ENCODE results near the gene BHLHA9.

BHLHA9 gene

GRCh38 chr17:1272701-1273100 is 2.5 kb downstream of the BHLHA9 start:
- TF ChIP-seq SIN3A (IDR thresholded peaks at IDR 0.05; ENCODE audit: borderline replicate concordance, insufficient read depth, low read length), result no peak
- no peak for TF ChIP-seq POLR2AphosphoS5 (IDR thresholded peaks at IDR 0.05; ENCODE audit: low read depth, low read length)
- no peak for TF ChIP-seq TAF1 (IDR thresholded peaks at IDR 0.05; ENCODE audit: borderline replicate concordance, insufficient read depth, low read length)
- TF ChIP-seq, protein P1, sequence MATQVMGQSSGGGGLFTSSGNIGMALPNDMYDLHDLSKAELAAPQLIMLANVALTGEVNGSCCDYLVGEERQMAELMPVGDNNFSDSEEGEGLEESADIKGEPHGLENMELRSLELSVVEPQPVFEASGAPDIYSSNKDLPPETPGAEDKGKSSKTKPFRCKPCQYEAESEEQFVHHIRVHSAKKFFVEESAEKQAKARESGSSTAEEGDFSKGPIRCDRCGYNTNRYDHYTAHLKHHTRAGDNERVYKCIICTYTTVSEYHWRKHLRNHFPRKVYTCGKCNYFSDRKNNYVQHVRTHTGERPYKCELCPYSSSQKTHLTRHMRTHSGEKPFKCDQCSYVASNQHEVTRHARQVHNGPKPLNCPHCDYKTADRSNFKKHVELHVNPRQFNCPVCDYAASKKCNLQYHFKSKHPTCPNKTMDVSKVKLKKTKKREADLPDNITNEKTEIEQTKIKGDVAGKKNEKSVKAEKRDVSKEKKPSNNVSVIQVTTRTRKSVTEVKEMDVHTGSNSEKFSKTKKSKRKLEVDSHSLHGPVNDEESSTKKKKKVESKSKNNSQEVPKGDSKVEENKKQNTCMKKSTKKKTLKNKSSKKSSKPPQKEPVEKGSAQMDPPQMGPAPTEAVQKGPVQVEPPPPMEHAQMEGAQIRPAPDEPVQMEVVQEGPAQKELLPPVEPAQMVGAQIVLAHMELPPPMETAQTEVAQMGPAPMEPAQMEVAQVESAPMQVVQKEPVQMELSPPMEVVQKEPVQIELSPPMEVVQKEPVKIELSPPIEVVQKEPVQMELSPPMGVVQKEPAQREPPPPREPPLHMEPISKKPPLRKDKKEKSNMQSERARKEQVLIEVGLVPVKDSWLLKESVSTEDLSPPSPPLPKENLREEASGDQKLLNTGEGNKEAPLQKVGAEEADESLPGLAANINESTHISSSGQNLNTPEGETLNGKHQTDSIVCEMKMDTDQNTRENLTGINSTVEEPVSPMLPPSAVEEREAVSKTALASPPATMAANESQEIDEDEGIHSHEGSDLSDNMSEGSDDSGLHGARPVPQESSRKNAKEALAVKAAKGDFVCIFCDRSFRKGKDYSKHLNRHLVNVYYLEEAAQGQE (IDR thresholded peaks at IDR 0.05; ENCODE audit: insufficient read depth in 1 of 2, low read depth in 2 of 2, low read length in 2 of 2), result no peak
- no peak for TF ChIP-seq FOXP2 (optimal IDR thresholded peaks at IDR 0.05; ENCODE audit: borderline replicate concordance, extremely low read depth, extremely low read length, insufficient read depth)

GRCh38 chr17:1273492-1274244 is 3.4 kb downstream of the BHLHA9 start:
- TF ChIP-seq SIN3A (IDR thresholded peaks at IDR 0.05; ENCODE audit: borderline replicate concordance, insufficient read depth, low read length) (no peak), FOXP2 (optimal IDR thresholded peaks at IDR 0.05; ENCODE audit: borderline replicate concordance, extremely low read depth, extremely low read length, insufficient read depth) (no peak), POLR2AphosphoS5 (IDR thresholded peaks at IDR 0.05; ENCODE audit: low read depth, low read length) (no peak), TAF1 (IDR thresholded peaks at IDR 0.05; ENCODE audit: borderline replicate concordance, insufficient read depth, low read length) (no peak)
- TF ChIP-seq, protein P1 (IDR thresholded peaks at IDR 0.05; ENCODE audit: insufficient read depth in 1 of 2, low read depth in 2 of 2, low read length in 2 of 2), result no peak

GRCh38 chr17:1274245-1274608 is 4.0 kb downstream of the BHLHA9 start:
- TF ChIP-seq TAF1 (IDR thresholded peaks at IDR 0.05; ENCODE audit: borderline replicate concordance, insufficient read depth, low read length) (no peak), POLR2AphosphoS5 (IDR thresholded peaks at IDR 0.05; ENCODE audit: low read depth, low read length) (no peak), SIN3A (IDR thresholded peaks at IDR 0.05; ENCODE audit: borderline replicate concordance, insufficient read depth, low read length) (no peak), FOXP2 (optimal IDR thresholded peaks at IDR 0.05; ENCODE audit: borderline replicate concordance, extremely low read depth, extremely low read length, insufficient read depth) (no peak)
- TF ChIP-seq, protein P1 (IDR thresholded peaks at IDR 0.05; ENCODE audit: insufficient read depth in 1 of 2, low read depth in 2 of 2, low read length in 2 of 2), result no peak

DNA sequence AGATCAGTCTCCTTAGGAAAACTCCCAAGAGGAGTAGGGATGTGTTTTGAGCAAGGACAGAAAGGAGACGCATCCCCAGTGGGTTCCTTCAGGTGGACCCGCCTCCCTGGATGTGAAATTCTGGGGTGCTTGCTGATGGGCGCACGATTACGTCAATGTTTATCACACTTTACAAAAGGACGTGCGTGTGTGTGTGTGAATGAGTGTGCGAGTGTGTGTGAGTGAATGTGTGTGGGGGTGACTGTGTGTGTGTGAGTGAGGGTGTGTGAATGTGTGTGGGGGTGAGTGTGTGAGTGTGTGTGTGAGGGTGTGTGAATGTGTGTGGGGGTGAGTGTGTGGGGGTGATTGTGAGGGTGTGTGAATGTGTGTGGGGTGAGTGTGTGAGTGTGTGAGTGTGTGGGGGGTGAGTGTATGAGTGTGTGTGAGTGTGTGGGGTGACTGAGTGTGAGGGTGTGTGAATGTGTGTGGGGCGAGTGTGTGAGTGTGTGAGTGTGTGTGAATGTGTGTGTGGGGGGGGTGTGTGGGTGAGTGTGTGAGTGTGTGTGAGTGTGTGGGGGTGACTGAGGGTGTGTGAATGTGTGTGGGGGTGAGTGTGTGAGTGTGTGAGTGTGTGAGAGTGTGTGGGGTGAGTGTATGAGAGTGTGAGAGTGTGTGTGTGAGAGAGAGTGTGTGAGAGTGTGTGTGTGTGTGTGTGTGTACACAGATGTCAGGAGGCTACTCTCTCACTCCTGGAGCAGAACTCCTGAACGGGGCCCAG is 5.1 kb downstream of the BHLHA9 start:
- TF ChIP-seq FOXP2 (optimal IDR thresholded peaks at IDR 0.05; ENCODE audit: borderline replicate concordance, extremely low read depth, extremely low read length, insufficient read depth) (no peak), POLR2AphosphoS5 (IDR thresholded peaks at IDR 0.05; ENCODE audit: low read depth, low read length) (no peak), TAF1 (IDR thresholded peaks at IDR 0.05; ENCODE audit: borderline replicate concordance, insufficient read depth, low read length) (no peak), SIN3A (IDR thresholded peaks at IDR 0.05; ENCODE audit: borderline replicate concordance, insufficient read depth, low read length) (no peak)
- TF ChIP-seq, protein P1 (IDR thresholded peaks at IDR 0.05; ENCODE audit: insufficient read depth in 1 of 2, low read depth in 2 of 2, low read length in 2 of 2), result no peak
